ENCODE results near the gene CTNNA3.
"Not testable (repeated sequence)": the region's sequence is repeated elsewhere in the genome, so short reads cannot be mapped to it uniquely, and the experiment has no call there.

The CTNNA3 gene

DNA sequence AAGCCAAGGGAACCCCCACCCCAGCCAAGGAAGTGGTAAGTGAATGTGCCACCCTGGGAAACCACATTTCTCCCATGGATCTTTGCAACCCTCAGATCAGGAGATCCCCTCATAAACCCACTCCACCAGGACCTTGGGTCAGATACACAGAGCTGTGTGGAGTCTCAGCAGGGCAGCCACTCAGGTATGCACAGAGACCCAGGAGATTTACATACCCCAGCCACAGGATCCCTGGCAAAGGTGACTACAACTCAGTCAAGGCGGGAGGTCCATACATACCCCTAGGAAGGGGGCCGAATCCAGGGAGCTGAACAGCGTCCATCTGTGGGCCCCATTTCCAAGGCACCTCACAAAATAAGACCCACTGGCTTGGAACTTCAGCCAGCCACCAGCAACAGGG lies 293.4 kb downstream of the CTNNA3 start:
- H3K36me3 ChIP-seq (ENCODE audit: control insufficient read depth in 1 of 2, insufficient read depth in 2 of 2, low read length in 2 of 2), result no peaks in the 10 kb centered on the region
- H3K27me3 ChIP-seq (ENCODE audit: low read depth, low read length), result no peaks in the 10 kb centered on the region
- no peak overlapping the region for H3K4me3 ChIP-seq (ENCODE audit: low read depth in 1 of 2, low read length in 2 of 2)
- no peak overlapping the region for H3K27ac ChIP-seq (ENCODE audit: low read length)
- peaks cover 0 to 3% of the 10 kb centered on the region in 2 donors for H3K9me3 ChIP-seq (ENCODE audit: control insufficient read depth in 1 of 2, low read length in 2 of 2)
- no peaks in the 10 kb centered on the region for H3K4me1 ChIP-seq (ENCODE audit: control insufficient read depth in 1 of 2, insufficient read depth in 2 of 2, low read length in 2 of 2)

DNA sequence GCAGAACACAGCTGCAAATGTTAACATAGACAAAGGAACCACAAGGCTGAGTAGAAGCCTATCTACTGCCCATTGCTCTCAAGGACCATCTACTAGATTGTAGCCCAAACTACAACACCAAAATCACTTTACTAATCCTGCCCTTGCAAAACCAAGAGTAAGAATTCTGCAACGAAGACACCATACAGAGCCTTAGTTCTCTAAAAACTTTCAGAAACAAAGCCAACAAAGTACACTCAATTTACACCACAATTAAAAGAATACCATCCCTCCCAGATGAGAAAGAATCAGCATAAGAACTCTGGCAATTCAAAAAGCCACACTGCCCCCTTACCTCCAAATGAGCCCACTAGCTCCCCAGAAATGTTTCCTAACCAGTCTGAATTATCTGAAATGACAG lies 294.3 kb downstream of the CTNNA3 start:
- H3K36me3 ChIP-seq (ENCODE audit: control insufficient read depth in 1 of 2, insufficient read depth in 2 of 2, low read length in 2 of 2), result no peaks in the 10 kb centered on the region
- H3K27ac ChIP-seq (ENCODE audit: low read length), result no peak overlapping the region
- H3K27me3 ChIP-seq (ENCODE audit: low read depth, low read length), result no peaks in the 10 kb centered on the region
- no peaks in the 10 kb centered on the region for H3K4me1 ChIP-seq (ENCODE audit: control insufficient read depth in 1 of 2, insufficient read depth in 2 of 2, low read length in 2 of 2)
- H3K9me3 ChIP-seq (ENCODE audit: control insufficient read depth in 1 of 2, low read length in 2 of 2), result peaks cover 0 to under 1% of the 10 kb centered on the region in 2 donors
- H3K4me3 ChIP-seq (ENCODE audit: low read depth in 1 of 2, low read length in 2 of 2), result no peak overlapping the region

DNA sequence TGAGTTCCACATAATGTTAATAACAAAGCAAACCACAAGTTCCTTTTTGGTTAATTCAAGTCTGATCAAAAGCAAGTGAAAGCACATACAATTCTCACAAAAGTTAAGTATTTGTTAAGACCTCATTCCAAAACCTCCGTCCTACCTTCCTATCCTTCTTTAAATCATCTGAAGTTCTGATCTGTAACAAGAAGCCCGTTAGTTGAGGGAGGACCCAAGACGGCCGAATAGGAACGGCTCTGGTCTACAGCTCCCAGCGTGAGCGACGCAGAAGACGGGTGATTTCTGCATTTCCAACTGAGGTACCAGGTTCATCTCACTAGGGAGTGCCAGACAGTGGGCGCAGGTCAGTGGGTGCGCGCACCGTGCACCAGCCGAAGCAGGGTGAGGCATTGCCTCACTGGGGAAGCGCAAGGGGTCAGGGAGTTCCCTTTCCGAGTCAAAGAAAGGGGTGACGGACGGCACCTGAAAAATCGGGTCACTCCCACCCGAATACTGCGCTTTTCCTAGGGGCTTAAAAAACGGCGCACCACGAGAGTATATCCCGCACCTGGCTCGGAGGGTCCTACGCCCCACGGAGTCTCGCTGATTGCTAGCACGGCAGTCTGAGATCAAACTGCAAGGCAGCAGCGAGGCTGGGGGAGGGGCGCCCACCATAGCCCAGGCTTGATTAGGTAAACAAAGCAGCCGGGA lies 309.0 kb downstream of the CTNNA3 start:
- H3K27me3 ChIP-seq (ENCODE audit: low read depth, low read length); H3K27ac ChIP-seq (ENCODE audit: low read length); H3K36me3 ChIP-seq (ENCODE audit: control insufficient read depth in 1 of 2, insufficient read depth in 2 of 2, low read length in 2 of 2); H3K4me1 ChIP-seq (ENCODE audit: control insufficient read depth in 1 of 2, insufficient read depth in 2 of 2, low read length in 2 of 2); H3K9me3 ChIP-seq (ENCODE audit: control insufficient read depth in 1 of 2, low read length in 2 of 2): not testable (repeated sequence)
- peak overlapping the region in 1 of 2 donors; percentile 42 for H3K4me3 ChIP-seq (ENCODE audit: low read depth in 1 of 2, low read length in 2 of 2)

DNA sequence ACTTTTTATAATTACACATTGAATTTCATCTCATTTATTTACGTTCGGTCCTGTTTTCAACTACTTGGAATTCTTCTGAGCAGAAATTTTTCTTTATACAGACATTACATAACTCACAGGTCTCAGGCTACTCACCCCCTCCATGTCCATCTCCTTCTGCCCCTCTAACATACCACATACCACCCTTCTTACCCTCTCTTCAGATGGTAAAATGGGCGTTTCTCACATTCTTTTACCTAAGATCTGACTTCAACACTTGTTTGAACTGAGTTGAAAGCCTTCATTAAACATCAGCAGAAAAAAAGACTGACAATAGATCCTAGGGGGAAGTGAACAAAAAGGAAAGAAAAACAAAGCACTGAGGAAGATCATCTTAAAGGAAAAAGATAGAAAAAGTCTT lies 309.7 kb downstream of the CTNNA3 start:
- Histone ChIP-seq H3K4me3 (ENCODE audit: low read depth in 1 of 2, low read length in 2 of 2) (no peak overlapping the region), H3K36me3 (ENCODE audit: control insufficient read depth in 1 of 2, insufficient read depth in 2 of 2, low read length in 2 of 2) (no peaks in the 10 kb centered on the region), H3K4me1 (ENCODE audit: control insufficient read depth in 1 of 2, insufficient read depth in 2 of 2, low read length in 2 of 2) (no peaks in the 10 kb centered on the region), H3K27ac (ENCODE audit: low read length) (no peak overlapping the region), H3K27me3 (ENCODE audit: low read depth, low read length) (no peaks in the 10 kb centered on the region), H3K9me3 (ENCODE audit: control insufficient read depth in 1 of 2, low read length in 2 of 2) (no peaks in the 10 kb centered on the region)

DNA sequence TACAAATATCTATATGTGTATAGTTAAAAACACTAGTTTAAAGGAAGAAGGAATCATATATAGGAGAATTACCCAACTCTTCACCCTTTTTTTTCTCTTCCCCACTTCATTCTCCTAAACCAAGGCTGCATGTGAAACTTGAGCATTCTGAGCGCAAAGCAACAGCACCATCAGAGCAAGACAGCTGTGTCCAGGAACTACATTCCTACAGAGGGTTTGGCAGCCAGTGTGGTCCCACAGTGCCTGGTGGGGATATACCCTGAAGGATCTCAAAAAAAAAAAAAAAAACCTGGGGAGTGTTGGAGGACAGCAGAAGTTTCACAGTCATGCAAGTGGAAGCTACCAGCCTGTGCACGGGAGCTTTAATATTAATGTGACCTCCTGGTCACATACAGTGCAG lies 310.4 kb downstream of the CTNNA3 start:
- Histone ChIP-seq H3K4me3 (ENCODE audit: low read depth in 1 of 2, low read length in 2 of 2) (no peak overlapping the region), H3K4me1 (ENCODE audit: control insufficient read depth in 1 of 2, insufficient read depth in 2 of 2, low read length in 2 of 2) (no peaks in the 10 kb centered on the region), H3K9me3 (ENCODE audit: control insufficient read depth in 1 of 2, low read length in 2 of 2) (no peaks in the 10 kb centered on the region), H3K36me3 (ENCODE audit: control insufficient read depth in 1 of 2, insufficient read depth in 2 of 2, low read length in 2 of 2) (no peaks in the 10 kb centered on the region), H3K27ac (ENCODE audit: low read length) (no peak overlapping the region), H3K27me3 (ENCODE audit: low read depth, low read length) (no peaks in the 10 kb centered on the region)

DNA sequence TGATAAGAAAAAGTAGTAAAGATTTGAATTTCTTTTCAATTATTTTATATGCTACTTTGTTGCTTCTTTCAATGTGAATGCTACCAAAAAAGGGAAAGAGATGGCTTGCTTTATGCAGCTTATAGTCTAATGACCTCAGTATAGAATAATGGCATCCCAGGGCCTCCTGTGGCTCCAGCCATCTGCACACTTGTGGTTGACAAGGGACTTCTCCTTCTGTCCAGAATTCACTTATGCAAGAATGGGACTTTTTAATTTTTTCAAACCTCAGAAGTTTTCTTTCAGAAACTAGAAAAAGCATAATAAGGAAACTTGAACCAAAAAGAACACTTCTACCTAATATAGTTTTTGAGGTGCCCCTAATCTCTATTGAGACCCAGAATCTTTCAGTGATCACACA lies 310.9 kb downstream of the CTNNA3 start:
- Histone ChIP-seq H3K4me3 (ENCODE audit: low read depth in 1 of 2, low read length in 2 of 2) (no peak overlapping the region), H3K27me3 (ENCODE audit: low read depth, low read length) (no peaks in the 10 kb centered on the region), H3K36me3 (ENCODE audit: control insufficient read depth in 1 of 2, insufficient read depth in 2 of 2, low read length in 2 of 2) (no peaks in the 10 kb centered on the region), H3K9me3 (ENCODE audit: control insufficient read depth in 1 of 2, low read length in 2 of 2) (no peaks in the 10 kb centered on the region), H3K4me1 (ENCODE audit: control insufficient read depth in 1 of 2, insufficient read depth in 2 of 2, low read length in 2 of 2) (no peaks in the 10 kb centered on the region), H3K27ac (ENCODE audit: low read length) (no peak overlapping the region)

DNA sequence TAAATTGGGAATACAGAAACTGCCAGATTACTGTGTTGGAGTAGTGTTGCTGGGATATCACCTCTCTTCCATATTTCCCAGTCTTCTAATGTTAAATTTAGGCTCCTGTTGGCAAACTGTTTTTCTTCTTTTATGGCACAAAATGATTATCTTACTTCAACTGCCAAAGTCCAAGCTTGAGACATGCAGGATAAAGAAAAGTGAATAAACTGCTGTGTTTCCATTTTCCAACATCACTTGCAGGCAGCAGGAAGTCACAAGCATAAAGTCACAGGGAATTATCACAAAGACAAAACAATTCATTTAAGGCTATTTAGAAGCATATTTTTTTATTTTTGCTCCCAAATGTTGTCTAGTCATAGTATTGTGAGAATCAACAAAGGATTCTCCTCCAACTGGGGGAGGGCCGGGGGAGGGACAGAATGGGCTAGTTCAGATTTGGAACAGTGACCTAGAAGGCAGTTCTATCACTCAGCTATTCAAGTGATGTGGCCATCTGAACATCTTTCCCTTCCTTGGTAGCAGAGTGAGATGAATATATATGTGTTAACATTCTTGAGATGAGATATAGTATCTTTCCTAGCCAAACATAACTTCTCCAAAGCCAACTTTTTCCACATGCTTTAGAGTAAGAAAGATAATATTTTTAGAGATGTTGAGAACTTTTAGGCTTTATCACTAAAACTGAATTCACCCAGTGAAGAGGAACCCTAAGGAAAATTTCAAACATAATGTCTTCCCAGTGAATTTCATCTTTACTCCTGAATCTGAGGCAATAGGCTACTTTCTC lies 364.7 kb downstream of the CTNNA3 start:
- Histone ChIP-seq H3K27ac (ENCODE audit: low read length) (no peak overlapping the region), H3K9me3 (ENCODE audit: control insufficient read depth in 1 of 2, low read length in 2 of 2) (no peaks in the 10 kb centered on the region), H3K36me3 (ENCODE audit: control insufficient read depth in 1 of 2, insufficient read depth in 2 of 2, low read length in 2 of 2) (no peaks in the 10 kb centered on the region), H3K27me3 (ENCODE audit: low read depth, low read length) (no peaks in the 10 kb centered on the region), H3K4me3 (ENCODE audit: low read depth in 1 of 2, low read length in 2 of 2) (no peak overlapping the region), H3K4me1 (ENCODE audit: control insufficient read depth in 1 of 2, insufficient read depth in 2 of 2, low read length in 2 of 2) (no peaks in the 10 kb centered on the region)

DNA sequence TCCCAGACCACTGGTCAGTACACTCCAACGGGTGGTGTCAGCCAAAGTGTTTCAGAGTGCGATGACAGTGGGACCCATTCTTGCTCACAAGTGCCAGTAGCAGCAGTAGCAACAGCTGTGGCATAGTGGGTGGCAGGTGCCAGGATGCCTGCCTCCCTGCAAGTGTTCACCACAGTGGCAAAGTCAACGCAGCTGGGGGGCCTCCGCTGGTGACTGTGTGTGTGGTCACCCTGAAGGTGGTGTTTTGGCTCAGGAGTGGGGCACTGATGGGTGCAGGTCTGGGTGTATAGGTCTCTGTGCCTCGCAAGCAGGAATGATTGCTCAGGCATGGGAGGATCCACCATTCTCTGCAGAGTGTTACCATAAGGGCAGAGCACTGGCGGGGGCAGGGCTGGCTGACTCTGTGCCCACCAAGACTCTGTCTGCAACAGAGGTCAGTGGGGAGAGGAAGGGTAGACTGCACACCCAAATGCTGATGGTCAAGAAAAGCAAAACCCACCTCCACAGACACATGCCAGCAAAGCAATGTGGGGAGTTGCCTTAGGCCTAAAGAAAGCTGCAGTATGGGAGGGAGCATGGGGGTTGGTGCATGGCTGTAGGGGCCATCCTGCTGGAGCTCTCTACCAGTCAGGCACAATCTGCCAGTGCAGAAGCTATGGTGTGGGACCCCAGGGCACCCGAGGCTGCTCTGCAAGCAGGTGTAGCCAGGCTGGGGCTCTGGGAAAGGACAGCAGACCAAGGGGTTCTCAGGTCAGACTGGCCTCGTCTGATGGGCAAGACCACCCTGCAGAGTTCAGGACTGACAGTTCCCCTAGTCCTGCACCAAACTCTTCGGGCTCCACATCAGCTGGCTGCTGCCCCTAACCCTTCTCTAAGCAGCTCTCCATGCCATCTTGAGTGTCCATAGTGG lies 368.1 kb downstream of the CTNNA3 start:
- H3K27me3 ChIP-seq (ENCODE audit: low read depth, low read length), result no peaks in the 10 kb centered on the region
- no peak overlapping the region for H3K27ac ChIP-seq (ENCODE audit: low read length)
- H3K4me3 ChIP-seq (ENCODE audit: low read depth in 1 of 2, low read length in 2 of 2), result no peak overlapping the region
- H3K36me3 ChIP-seq (ENCODE audit: control insufficient read depth in 1 of 2, insufficient read depth in 2 of 2, low read length in 2 of 2), result no peaks in the 10 kb centered on the region
- H3K4me1 ChIP-seq (ENCODE audit: control insufficient read depth in 1 of 2, insufficient read depth in 2 of 2, low read length in 2 of 2), result no peaks in the 10 kb centered on the region
- H3K9me3 ChIP-seq (ENCODE audit: control insufficient read depth in 1 of 2, low read length in 2 of 2), result peaks cover 0 to 6% of the 10 kb centered on the region in 2 donors

DNA sequence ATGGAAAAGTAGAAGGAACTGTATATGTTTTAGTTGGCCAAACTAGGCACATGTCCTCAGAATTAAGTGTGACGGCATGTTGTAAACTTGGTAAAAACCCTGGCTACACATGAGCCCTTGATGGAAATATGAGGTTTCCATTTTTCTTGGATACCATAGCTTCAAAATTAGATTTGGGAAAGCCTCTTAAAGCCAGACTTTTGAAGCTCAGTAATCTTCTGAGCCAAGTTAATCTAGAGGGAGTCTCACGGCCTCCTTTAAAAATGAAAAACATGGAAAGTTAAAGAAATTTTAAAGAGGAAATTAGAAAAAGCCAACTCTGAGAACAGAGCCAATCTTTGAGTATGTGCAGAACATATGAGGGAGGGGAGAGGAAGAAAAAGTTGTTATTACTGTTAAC lies 376.0 kb downstream of the CTNNA3 start:
- no peaks in the 10 kb centered on the region for H3K36me3 ChIP-seq (ENCODE audit: control insufficient read depth in 1 of 2, insufficient read depth in 2 of 2, low read length in 2 of 2)
- H3K27ac ChIP-seq (ENCODE audit: low read length), result no peak overlapping the region

DNA sequence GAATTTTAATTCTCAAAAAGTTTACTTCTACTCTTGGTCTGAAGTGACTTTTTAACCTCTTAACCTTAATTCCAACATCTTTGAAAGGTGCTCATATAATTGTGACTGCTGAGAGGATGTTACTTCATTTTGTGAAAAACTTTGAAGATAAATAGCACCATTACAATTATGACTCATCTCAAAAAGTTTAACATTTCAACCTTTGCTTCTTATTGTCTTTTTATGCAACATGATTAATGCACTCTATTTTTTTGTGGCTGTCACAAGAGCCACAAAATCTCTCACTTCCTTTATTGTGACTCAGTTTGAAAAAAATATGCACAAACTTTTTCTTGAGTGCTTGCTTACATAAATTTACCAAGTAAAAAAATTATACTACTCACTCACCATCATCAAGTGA lies 387.1 kb downstream of the CTNNA3 start:
- Histone ChIP-seq H3K27ac (ENCODE audit: low read length) (no peak overlapping the region), H3K9me3 (ENCODE audit: control insufficient read depth in 1 of 2, low read length in 2 of 2) (no peaks in the 10 kb centered on the region), H3K4me3 (ENCODE audit: low read depth in 1 of 2, low read length in 2 of 2) (no peak overlapping the region), H3K4me1 (ENCODE audit: control insufficient read depth in 1 of 2, insufficient read depth in 2 of 2, low read length in 2 of 2) (no peaks in the 10 kb centered on the region), H3K27me3 (ENCODE audit: low read depth, low read length) (no peaks in the 10 kb centered on the region), H3K36me3 (ENCODE audit: control insufficient read depth in 1 of 2, insufficient read depth in 2 of 2, low read length in 2 of 2) (no peaks in the 10 kb centered on the region)

More for the DNA sequence above, 376.0 kb downstream of the CTNNA3 start:
- Histone ChIP-seq H3K4me1 (ENCODE audit: control insufficient read depth in 1 of 2, insufficient read depth in 2 of 2, low read length in 2 of 2) (no peaks in the 10 kb centered on the region), H3K4me3 (ENCODE audit: low read depth in 1 of 2, low read length in 2 of 2) (no peak overlapping the region), H3K9me3 (ENCODE audit: control insufficient read depth in 1 of 2, low read length in 2 of 2) (peaks cover 0 to 6% of the 10 kb centered on the region in 2 donors), H3K27me3 (ENCODE audit: low read depth, low read length) (no peaks in the 10 kb centered on the region)

DNA sequence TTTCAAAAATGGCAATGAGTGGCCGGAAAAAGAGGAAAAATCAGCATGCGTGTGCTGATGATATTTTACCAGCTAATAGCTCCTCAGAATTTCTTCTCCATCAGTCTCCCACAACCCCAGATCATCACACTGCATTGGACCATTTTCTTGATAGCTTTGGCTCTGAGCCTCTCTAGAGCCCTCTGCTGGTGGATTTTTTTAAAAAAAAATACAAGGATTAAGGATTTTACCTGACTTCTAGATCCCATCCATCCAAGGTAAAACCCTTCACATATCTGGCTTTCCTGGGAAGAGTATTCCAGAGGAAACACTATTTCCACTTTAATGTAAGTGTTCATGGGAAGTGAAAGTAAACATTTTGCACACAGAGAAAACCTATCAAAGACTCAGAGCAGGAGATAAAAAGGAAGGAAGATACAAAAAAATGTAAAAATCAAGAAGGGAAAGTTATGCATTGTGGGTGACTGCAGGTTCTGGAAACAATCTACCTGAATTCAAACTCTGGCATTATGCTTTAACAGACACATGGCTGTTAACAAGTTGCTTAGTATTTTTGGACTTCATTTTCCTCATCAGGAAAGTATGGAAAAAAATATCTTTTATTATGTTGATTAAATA lies 389.3 kb downstream of the CTNNA3 start:
- Histone ChIP-seq H3K9me3 (ENCODE audit: control insufficient read depth in 1 of 2, low read length in 2 of 2) (no peaks in the 10 kb centered on the region), H3K4me3 (ENCODE audit: low read depth in 1 of 2, low read length in 2 of 2) (no peak overlapping the region), H3K27ac (ENCODE audit: low read length) (no peak overlapping the region), H3K36me3 (ENCODE audit: control insufficient read depth in 1 of 2, insufficient read depth in 2 of 2, low read length in 2 of 2) (no peaks in the 10 kb centered on the region), H3K4me1 (ENCODE audit: control insufficient read depth in 1 of 2, insufficient read depth in 2 of 2, low read length in 2 of 2) (no peaks in the 10 kb centered on the region), H3K27me3 (ENCODE audit: low read depth, low read length) (no peaks in the 10 kb centered on the region)

Measured in muscle layer of duodenum (tissue), 2 donors.